ENCODE results near the gene SIGLEC6.

Gene SIGLEC6

DNA sequence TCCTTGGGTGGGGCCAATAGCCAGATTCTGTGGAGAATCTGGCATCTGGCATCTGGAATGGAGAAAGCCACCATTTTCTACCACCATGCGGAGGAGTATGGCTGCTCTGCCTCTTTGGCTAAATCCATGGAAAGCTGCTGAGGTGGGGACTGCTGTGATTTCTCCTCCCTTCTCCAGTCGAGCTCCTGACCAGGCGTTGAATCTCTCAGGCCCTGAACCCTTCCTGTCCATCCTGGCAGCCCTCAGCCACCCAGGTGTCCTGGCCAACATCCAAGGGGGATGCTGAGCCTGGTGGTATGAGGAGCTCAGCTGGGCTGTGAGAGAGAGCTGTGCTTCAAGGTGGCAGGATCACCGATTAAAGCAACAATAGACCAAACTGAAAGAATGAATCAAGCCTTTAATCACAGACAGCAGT, 17.4 kb upstream of the SIGLEC6 start:
- H3K4me3 ChIP-seq (ENCODE audit: low read depth, low read length): peak overlapping the region; percentile 26
- TF ChIP-seq, protein P1, sequence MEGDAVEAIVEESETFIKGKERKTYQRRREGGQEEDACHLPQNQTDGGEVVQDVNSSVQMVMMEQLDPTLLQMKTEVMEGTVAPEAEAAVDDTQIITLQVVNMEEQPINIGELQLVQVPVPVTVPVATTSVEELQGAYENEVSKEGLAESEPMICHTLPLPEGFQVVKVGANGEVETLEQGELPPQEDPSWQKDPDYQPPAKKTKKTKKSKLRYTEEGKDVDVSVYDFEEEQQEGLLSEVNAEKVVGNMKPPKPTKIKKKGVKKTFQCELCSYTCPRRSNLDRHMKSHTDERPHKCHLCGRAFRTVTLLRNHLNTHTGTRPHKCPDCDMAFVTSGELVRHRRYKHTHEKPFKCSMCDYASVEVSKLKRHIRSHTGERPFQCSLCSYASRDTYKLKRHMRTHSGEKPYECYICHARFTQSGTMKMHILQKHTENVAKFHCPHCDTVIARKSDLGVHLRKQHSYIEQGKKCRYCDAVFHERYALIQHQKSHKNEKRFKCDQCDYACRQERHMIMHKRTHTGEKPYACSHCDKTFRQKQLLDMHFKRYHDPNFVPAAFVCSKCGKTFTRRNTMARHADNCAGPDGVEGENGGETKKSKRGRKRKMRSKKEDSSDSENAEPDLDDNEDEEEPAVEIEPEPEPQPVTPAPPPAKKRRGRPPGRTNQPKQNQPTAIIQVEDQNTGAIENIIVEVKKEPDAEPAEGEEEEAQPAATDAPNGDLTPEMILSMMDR (IDR thresholded peaks at IDR 0.05; ENCODE audit: borderline replicate concordance, insufficient read depth, low read depth, low read length): no peak

- H3K4me3 ChIP-seq (ENCODE audit: low read depth, low read length): no peak overlapping the region
- TF ChIP-seq, protein P1 (IDR thresholded peaks at IDR 0.05; ENCODE audit: borderline replicate concordance, insufficient read depth, low read depth, low read length): no peak
Observed at GRCh38 chr19:51548213-51548651, 16.8 kb upstream of the SIGLEC6 start.

DNA sequence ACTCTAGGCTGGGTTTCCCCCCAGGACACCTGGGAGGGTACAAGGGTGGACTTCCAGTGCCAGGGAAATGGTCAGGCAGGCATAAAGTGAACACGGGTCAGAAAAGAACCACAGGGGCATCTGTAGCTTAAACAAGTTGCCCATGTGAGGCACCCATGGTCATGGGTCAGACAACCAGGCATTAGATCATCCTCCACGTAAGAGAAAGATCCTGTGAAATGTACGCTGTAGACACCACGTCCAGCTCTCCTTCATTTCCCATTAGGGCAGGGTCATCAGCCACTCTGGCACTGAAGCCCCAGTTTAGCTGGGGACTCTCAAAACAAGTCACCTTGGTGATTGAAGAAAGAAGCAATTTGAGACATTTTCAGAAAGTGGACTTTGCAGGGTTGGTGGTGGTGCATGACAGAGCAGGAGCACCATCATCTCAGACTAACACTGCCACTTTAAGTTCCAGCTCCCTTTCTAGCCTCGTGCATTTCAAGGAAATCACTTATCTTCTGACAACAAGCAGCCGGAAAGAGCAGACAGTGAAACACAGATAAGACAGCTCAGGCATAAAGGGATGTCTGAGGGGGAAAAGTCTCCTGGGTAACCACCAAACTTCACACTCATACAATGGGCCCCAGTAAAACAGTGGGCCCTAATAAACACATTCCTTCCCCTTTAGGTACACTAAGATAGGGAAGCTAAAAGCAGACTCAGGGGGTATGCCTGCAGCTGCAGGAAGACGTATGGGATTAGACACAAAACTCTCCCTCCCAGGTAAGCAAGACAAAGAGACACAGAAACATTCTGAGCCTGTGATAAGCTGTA, 16.1 kb upstream of the SIGLEC6 start:
- H3K4me3 ChIP-seq (ENCODE audit: low read depth, low read length): no peak overlapping the region
- TF ChIP-seq, protein P1 (IDR thresholded peaks at IDR 0.05; ENCODE audit: borderline replicate concordance, insufficient read depth, low read depth, low read length): no peak

- TF ChIP-seq, protein P1 (IDR thresholded peaks at IDR 0.05; ENCODE audit: borderline replicate concordance, insufficient read depth, low read depth, low read length): no peak
- no peak overlapping the region for H3K4me3 ChIP-seq (ENCODE audit: low read depth, low read length)
Observed at GRCh38 chr19:51546650-51547396, 15.4 kb upstream of the SIGLEC6 start.

DNA sequence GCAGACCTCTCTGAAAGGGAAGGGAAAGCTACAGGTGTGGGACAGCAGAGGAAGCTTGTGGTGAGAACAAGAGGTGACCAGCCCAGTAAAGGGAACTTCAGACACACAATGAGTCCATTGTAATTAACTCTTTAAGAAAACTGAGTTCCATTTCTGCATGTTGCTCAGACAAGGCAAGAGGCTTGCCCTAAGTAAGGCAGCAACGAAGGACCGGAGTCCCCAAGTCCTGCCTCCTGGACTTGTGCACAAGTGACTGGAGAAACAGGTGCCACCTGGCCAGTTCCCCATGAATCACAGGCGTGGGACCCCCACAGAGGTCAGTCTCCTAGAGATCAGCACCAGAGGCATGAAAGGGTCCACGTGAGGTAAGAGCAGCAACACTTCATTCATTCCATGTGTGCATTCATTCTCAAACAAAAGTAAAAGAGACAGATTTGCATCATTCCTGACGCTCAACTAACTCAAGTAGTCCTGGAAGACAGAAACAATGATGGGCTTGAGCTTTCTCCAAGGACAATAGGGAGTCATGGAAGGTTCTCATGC, 14.7 kb upstream of the SIGLEC6 start:
- TF ChIP-seq, protein P1 (IDR thresholded peaks at IDR 0.05; ENCODE audit: borderline replicate concordance, insufficient read depth, low read depth, low read length): no peak
- H3K4me3 ChIP-seq (ENCODE audit: low read depth, low read length): no peak overlapping the region

GRCh38 chr19:51544038-51544437, 12.6 kb upstream of the SIGLEC6 start:
- TF ChIP-seq, protein P1 (IDR thresholded peaks at IDR 0.05; ENCODE audit: borderline replicate concordance, insufficient read depth, low read depth, low read length): no peak

More at GRCh38 chr19:51544038-51544437, 12.6 kb upstream of the SIGLEC6 start:
- no peak overlapping the region for H3K4me3 ChIP-seq (ENCODE audit: low read depth, low read length)

All from GM12875 (cell line).